ENCODE results near the gene GRIA2. TPM values are rescaled to one million over a fixed set of nuclear protein-coding genes. Genes with fewer than 3 reads are reported as not detected.
"Not testable (repeated sequence)": the region's sequence is repeated elsewhere in the genome, so short reads cannot be mapped to it uniquely, and the experiment has no call there.

Gene GRIA2
- total RNA-seq, 1 donor from 2014 or later: 12.0 TPM

- DNase-seq (ENCODE audit: extremely low spot score, unreplicated experiment): no peak
- Mint-ChIP-seq H3K4me1 (ENCODE audit: unreplicated experiment) (peaks cover 6% of the 10 kb centered on the region), H3K36me3 (no peaks in the 10 kb centered on the region), H3K27ac (no peak overlapping the region), H3K27me3 (peaks cover 35% of the 10 kb centered on the region), H3K9me3 (no peaks in the 10 kb centered on the region), H3K4me3 (no peak overlapping the region)
- no peak for TF ChIP-seq CTCF (conservative IDR thresholded peaks at IDR 0.05)
Measured at GRCh38 chr4:157226601-157227000, 6.1 kb downstream of the GRIA2 start.

GRCh38 chr4:157231525-157231924, 11.0 kb downstream of the GRIA2 start:
- H3K4me1 Mint-ChIP-seq (ENCODE audit: unreplicated experiment): no peaks in the 10 kb centered on the region
- no peak overlapping the region for H3K4me3 Mint-ChIP-seq
- H3K27me3 Mint-ChIP-seq: peaks cover 5% of the 10 kb centered on the region
- TF ChIP-seq CTCF (conservative IDR thresholded peaks at IDR 0.05): no peak
- H3K27ac Mint-ChIP-seq: no peak overlapping the region
- H3K9me3 Mint-ChIP-seq: no peaks in the 10 kb centered on the region
- H3K36me3 Mint-ChIP-seq: no peaks in the 10 kb centered on the region
- no peak for DNase-seq (ENCODE audit: extremely low spot score, unreplicated experiment)

DNA sequence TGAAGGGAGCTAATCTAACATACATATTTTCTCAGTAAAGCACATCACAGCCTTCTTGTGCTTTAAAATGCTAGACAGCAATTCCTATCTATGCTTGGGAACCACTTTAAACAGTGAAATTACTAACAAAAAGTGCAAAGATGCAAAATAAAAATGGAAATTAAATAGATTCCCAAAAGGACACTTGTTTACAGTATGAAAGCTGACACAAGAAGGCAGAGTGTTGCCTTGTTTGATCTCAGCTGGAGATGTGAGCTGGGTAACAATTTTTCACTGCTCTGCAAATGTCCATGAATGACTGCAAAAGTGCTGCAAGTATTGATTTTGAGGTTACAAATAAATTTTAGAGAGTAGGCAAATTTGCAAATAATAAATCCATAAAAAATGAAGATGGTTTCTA, 22.3 kb downstream of the GRIA2 start:
- no peak overlapping the region for H3K27ac Mint-ChIP-seq
- H3K9me3 Mint-ChIP-seq: no peaks in the 10 kb centered on the region
- peaks cover 7% of the 10 kb centered on the region for H3K27me3 Mint-ChIP-seq
- TF ChIP-seq CTCF (conservative IDR thresholded peaks at IDR 0.05): no peak
- no peak for DNase-seq (ENCODE audit: extremely low spot score, unreplicated experiment)
- H3K4me1 Mint-ChIP-seq (ENCODE audit: unreplicated experiment): peaks cover 9% of the 10 kb centered on the region
- H3K36me3 Mint-ChIP-seq: no peaks in the 10 kb centered on the region
- H3K4me3 Mint-ChIP-seq: no peak overlapping the region

DNA sequence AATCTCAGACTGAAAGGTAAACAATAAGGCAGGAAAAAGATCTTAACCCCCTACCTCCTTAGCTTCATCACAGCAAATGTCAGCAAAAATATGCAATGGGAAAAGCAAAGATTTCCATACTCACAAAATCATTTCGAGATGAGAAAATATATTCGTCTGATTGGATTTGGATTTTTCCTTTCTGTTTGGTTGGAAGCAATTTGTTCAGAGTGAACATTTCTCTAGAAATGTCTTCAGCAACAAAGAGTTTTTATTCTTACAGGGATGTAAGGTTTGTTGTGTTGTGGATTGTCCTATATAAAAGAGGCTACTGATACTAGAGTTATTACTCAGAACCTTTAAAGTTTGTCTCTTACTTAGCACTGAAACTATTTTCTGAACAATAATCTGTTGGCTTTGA, 23.8 kb downstream of the GRIA2 start:
- H3K36me3 Mint-ChIP-seq: no peaks in the 10 kb centered on the region
- no peak overlapping the region for H3K27ac Mint-ChIP-seq
- H3K4me3 Mint-ChIP-seq: no peak overlapping the region
- no peaks in the 10 kb centered on the region for H3K9me3 Mint-ChIP-seq
- peaks cover 7% of the 10 kb centered on the region for H3K27me3 Mint-ChIP-seq
- peaks cover 9% of the 10 kb centered on the region for H3K4me1 Mint-ChIP-seq (ENCODE audit: unreplicated experiment)
- TF ChIP-seq CTCF (conservative IDR thresholded peaks at IDR 0.05): no peak
- no peak for DNase-seq (ENCODE audit: extremely low spot score, unreplicated experiment)

- no peaks in the 10 kb centered on the region for H3K36me3 Mint-ChIP-seq
- DNase-seq (ENCODE audit: extremely low spot score, unreplicated experiment): no peak
- no peak for TF ChIP-seq CTCF (conservative IDR thresholded peaks at IDR 0.05)
- peaks cover 7% of the 10 kb centered on the region for H3K27me3 Mint-ChIP-seq
- no peaks in the 10 kb centered on the region for H3K9me3 Mint-ChIP-seq
- H3K4me1 Mint-ChIP-seq (ENCODE audit: unreplicated experiment): peaks cover 9% of the 10 kb centered on the region
- H3K4me3 Mint-ChIP-seq: no peak overlapping the region
- no peak overlapping the region for H3K27ac Mint-ChIP-seq
Measured at GRCh38 chr4:157245351-157245750, 24.8 kb downstream of the GRIA2 start.

- Mint-ChIP-seq H3K27me3 (peaks cover 7% of the 10 kb centered on the region), H3K9me3 (no peaks in the 10 kb centered on the region), H3K36me3 (no peaks in the 10 kb centered on the region), H3K4me3 (no peak overlapping the region), H3K27ac (no peak overlapping the region), H3K4me1 (ENCODE audit: unreplicated experiment) (peaks cover 9% of the 10 kb centered on the region)
- no peak for DNase-seq (ENCODE audit: extremely low spot score, unreplicated experiment)
- TF ChIP-seq CTCF (conservative IDR thresholded peaks at IDR 0.05): no peak
Measured at GRCh38 chr4:157246964-157247363, 26.4 kb downstream of the GRIA2 start.

DNA sequence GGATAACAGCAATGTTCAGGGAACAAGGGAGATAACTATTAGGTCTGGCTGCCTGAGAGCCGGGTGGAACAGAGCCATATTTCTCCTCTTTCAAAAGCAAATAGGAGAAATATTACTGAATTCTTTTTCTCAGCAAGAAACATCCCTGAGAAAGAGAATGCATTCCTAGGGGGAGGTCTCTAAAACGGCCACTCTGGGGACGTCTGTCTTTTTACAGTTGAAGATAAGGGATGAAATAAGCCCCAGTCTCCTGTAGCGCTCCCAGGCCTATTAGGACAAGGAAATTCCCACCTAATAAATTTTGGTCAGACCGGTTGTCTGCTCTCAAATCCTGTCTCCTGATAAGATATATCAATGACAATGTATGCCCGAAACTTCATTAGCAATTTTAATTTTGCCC, 37.6 kb downstream of the GRIA2 start:
- not testable (repeated sequence) for H3K36me3 Mint-ChIP-seq; H3K4me3 Mint-ChIP-seq; H3K27ac Mint-ChIP-seq; H3K9me3 Mint-ChIP-seq; H3K27me3 Mint-ChIP-seq; H3K4me1 Mint-ChIP-seq (ENCODE audit: unreplicated experiment); DNase-seq (ENCODE audit: extremely low spot score, unreplicated experiment)
